Neural crest cell (in vitro differentiated cells): ENCODE measurements around the gene ZNF333. TPM values are rescaled to one million over a fixed set of nuclear protein-coding genes. Genes with fewer than 3 reads are reported as not detected.

Experiments
- DNase-seq: peaks from one replicate; pipeline ENCODE4 v3.0.0; 2021; ENCODE audit warnings: low read depth, mixed read lengths, low spot score
- H3K27ac Mint-ChIP-seq: one replicate; pipeline ENCODE4 v1.8.0; 2021; ENCODE audit warnings: mild to moderate bottlenecking, mixed read lengths; ENCODE audit not compliant: unreplicated experiment
- H3K27me3 Mint-ChIP-seq: 2 replicates; pipeline ENCODE4 v1.8.0; 2021; ENCODE audit warnings: low read depth, mild to moderate bottlenecking, mixed read lengths
- H3K36me3 Mint-ChIP-seq: 2 replicates; pipeline ENCODE4 v1.8.0; 2021; ENCODE audit warnings: low read depth, mild to moderate bottlenecking, mixed read lengths
- H3K4me1 Mint-ChIP-seq: 2 replicates; pipeline ENCODE4 v1.8.0; 2021; ENCODE audit warnings: mixed read lengths
- H3K4me3 Mint-ChIP-seq: one replicate; pipeline ENCODE4 v1.8.0; 2021; ENCODE audit warnings: mild to moderate bottlenecking, mixed read lengths
- H3K9me3 Mint-ChIP-seq: 2 replicates; pipeline ENCODE4 v1.8.0; 2021; ENCODE audit warnings: mixed read lengths
- total RNA-seq: library from RNA; stranded (reverse); gene quantifications from 2 replicates; pipeline ENCODE4 v1.2.1, GENCODE V29; 2021
- TF ChIP-seq, protein P1 (sequence below): fragments of 200-600 bp; sonication (generic); conservative IDR thresholded peaks from 2 replicates; pipeline ENCODE4 v1.5.0; 2021; ENCODE audit warnings: antibody characterized with exemption, mild to moderate bottlenecking

Gene ZNF333
- total RNA-seq, 1 donor from 2014 or later, result 27.8 TPM

DNA sequence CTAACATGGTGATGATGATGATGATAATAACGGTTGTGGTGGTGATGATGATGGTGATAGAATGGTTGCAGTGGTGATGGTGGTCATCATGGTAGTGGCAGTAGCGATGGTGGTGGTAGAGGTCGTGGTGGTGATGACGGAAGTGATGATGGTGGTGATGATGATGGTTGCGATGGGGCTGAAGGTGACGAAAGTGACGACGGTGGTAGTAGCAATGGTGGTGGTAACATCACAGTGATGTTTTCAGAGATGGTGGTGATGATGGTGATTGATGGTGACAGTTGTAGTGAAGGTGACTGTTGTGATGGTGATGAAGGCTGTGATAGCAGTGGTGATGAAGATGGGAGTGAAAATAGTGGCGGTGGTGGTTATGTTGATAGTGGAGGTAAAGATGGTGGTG is 11.6 kb upstream of the ZNF333 start:
- Mint-ChIP-seq H3K4me1 (no peaks in the 10 kb centered on the region), H3K27ac (no peak overlapping the region), H3K4me3 (no peak overlapping the region), H3K27me3 (peaks cover 46% of the 10 kb centered on the region), H3K36me3 (no peaks in the 10 kb centered on the region), H3K9me3 (no peaks in the 10 kb centered on the region)
- no peak for DNase-seq
- TF ChIP-seq, protein P1, sequence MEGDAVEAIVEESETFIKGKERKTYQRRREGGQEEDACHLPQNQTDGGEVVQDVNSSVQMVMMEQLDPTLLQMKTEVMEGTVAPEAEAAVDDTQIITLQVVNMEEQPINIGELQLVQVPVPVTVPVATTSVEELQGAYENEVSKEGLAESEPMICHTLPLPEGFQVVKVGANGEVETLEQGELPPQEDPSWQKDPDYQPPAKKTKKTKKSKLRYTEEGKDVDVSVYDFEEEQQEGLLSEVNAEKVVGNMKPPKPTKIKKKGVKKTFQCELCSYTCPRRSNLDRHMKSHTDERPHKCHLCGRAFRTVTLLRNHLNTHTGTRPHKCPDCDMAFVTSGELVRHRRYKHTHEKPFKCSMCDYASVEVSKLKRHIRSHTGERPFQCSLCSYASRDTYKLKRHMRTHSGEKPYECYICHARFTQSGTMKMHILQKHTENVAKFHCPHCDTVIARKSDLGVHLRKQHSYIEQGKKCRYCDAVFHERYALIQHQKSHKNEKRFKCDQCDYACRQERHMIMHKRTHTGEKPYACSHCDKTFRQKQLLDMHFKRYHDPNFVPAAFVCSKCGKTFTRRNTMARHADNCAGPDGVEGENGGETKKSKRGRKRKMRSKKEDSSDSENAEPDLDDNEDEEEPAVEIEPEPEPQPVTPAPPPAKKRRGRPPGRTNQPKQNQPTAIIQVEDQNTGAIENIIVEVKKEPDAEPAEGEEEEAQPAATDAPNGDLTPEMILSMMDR, result no peak

GRCh38 chr19:14682084-14682483 is 7.8 kb upstream of the ZNF333 start:
- H3K27me3 Mint-ChIP-seq, result peaks cover 52% of the 10 kb centered on the region

GRCh38 chr19:14683439-14683838 is 6.4 kb upstream of the ZNF333 start:
- H3K4me1 Mint-ChIP-seq, result no peaks in the 10 kb centered on the region
- DNase-seq, result no peak
- no peak overlapping the region for H3K27ac Mint-ChIP-seq
- peaks cover 57% of the 10 kb centered on the region for H3K27me3 Mint-ChIP-seq
- TF ChIP-seq, protein P1, result no peak
- H3K36me3 Mint-ChIP-seq, result no peaks in the 10 kb centered on the region
- H3K4me3 Mint-ChIP-seq, result no peak overlapping the region
- no peaks in the 10 kb centered on the region for H3K9me3 Mint-ChIP-seq

More at GRCh38 chr19:14682084-14682483, 7.8 kb upstream of the ZNF333 start:
- Mint-ChIP-seq H3K36me3 (no peaks in the 10 kb centered on the region), H3K4me3 (no peak overlapping the region), H3K4me1 (no peaks in the 10 kb centered on the region), H3K9me3 (no peaks in the 10 kb centered on the region), H3K27ac (no peak overlapping the region)
- TF ChIP-seq, protein P1, result no peak
- DNase-seq, result no peak

GRCh38 chr19:14686411-14686810 is 3.4 kb upstream of the ZNF333 start:
- no peak overlapping the region for H3K27ac Mint-ChIP-seq
- peaks cover 11% of the 10 kb centered on the region for H3K4me1 Mint-ChIP-seq
- no peaks in the 10 kb centered on the region for H3K36me3 Mint-ChIP-seq
- no peak for DNase-seq
- peak overlapping the region; percentile 4 for H3K4me3 Mint-ChIP-seq
- H3K27me3 Mint-ChIP-seq, result peaks cover 53% of the 10 kb centered on the region
- H3K9me3 Mint-ChIP-seq, result no peaks in the 10 kb centered on the region
- TF ChIP-seq, protein P1, result peak; percentile 47

DNA sequence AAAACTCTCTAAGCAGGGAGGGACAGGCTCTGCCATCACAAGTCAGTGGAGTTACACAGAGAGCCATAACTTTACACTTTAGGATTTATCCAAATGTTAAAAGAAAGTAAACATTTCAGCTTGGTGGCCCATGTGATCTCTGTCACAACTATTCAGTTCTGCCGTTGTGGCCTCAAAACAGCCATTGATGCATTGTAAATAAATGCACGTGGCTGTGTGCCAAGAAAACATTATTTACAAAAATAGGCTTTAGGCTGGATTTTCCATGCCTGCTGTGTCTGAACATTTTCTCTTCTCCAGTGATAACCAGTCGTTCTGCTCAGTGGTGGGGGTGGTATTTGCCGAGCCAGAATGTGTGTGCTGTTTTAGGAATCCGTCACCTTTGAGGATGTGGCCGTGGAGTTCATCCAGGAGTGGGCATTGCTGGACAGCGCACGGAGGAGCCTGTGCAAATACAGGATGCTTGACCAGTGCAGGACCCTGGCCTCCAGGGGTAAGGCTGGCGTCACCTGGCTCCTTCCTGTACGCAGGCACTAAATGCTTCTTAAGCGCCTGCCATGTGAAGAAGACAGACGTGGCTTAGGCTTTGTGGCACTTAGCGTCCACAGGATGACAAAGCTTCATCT is 4.9 kb downstream of the ZNF333 start:
- no peaks in the 10 kb centered on the region for H3K9me3 Mint-ChIP-seq
- peaks cover 14% of the 10 kb centered on the region for H3K36me3 Mint-ChIP-seq
- no peaks in the 10 kb centered on the region for H3K27me3 Mint-ChIP-seq
- H3K4me3 Mint-ChIP-seq, result no peak overlapping the region
- H3K27ac Mint-ChIP-seq, result no peak overlapping the region
- no peak for DNase-seq
- peaks cover 11% of the 10 kb centered on the region for H3K4me1 Mint-ChIP-seq
- TF ChIP-seq, protein P1, result no peak
